Left lung (tissue), 10 donors: Measurements from ENCODE around the gene DEFB129. TPM values are rescaled to one million over a fixed set of nuclear protein-coding genes. Genes with fewer than 3 reads are reported as not detected.
A peak's percentile ranks its signal among the peaks of the same experiment; 100 is the strongest.
"Not testable (repeated sequence)": the region's sequence is repeated elsewhere in the genome, so short reads cannot be mapped to it uniquely, and the experiment has no call there.

Experiments used
- ATAC-seq: fragments of 200-7000 bp; cut with Tn5 transposase; one replicate; pipeline ENCODE4 v1.9.1; 2020; ENCODE audit warnings: moderate library complexity
- DNase-seq, 4 donors: peaks; one replicate each; pipeline ENCODE4 v3.0.0-alpha.2; 2013 to 2020
- H3K27ac ChIP-seq, 2 donors: fragments of 200-600 bp; sonication (generic) in 1 of 2; one replicate each; pipeline versions ENCODE4 v1.5.0 to v1.8.0; 2020 to 2021
- H3K27me3 ChIP-seq, 2 donors: fragments of 200-600 bp; sonication (generic) in 1 of 2; one replicate each; pipeline versions ENCODE4 v1.5.0 to v1.8.0; 2020 to 2021
- H3K36me3 ChIP-seq, 2 donors: fragments of 200-600 bp; sonication (generic) in 1 of 2; one replicate each; pipeline versions ENCODE4 v1.5.0 to v1.8.0; 2020 to 2021
- H3K4me1 ChIP-seq, 2 donors: fragments of 200-600 bp; one replicate each; pipeline ENCODE4 v1.8.0; 2021
- H3K4me3 ChIP-seq, 2 donors: fragments of 200-600 bp; sonication (generic) in 1 of 2; one replicate each; pipeline versions ENCODE4 v1.5.0 to v1.8.0; 2020 to 2021; ENCODE audit warnings: mild to moderate bottlenecking in 1 of 2
- H3K9me3 ChIP-seq, 2 donors: fragments of 200-600 bp; sonication (generic) in 1 of 2; one replicate each; pipeline versions ENCODE4 v1.5.0 to v1.8.0; 2020 to 2021
- CTCF ChIP-seq, 2 donors: fragments of 200-600 bp; sonication (generic) in 1 of 2; IDR thresholded peaks; one replicate each; pipeline versions ENCODE4 v1.5.0 to v1.8.0; 2021; ENCODE audit warnings: antibody characterized with exemption in 2 of 2
- intact Hi-C, 2 donors: fragments of 100-400 bp; cut with DNase I; formaldehyde crosslinking; loops; one replicate each; pipeline versions ENCODE4 v1.11.2 to v1.14.2; 2022
- polyA plus RNA-seq, 6 donors: library from polyadenylated mRNA; unstranded; fragments of 120-200 nt; gene quantifications; one replicate each; pipeline ENCODE4 v1.2.1, GENCODE V29; 2013; ENCODE audit not compliant: insufficient read length in 6 of 6
- total RNA-seq, 2 donors: library from RNA; stranded (reverse); fragmentation: NEBNext Ultra II Directional; extraction: Animal tissue kit (Norgen Biotek cat#: 25700); gene quantifications; one replicate each; pipeline ENCODE4 v1.2.1, GENCODE V29; 2021
- donor health status: DM: no; HTN: yes; CAD: no.
- donor health status: DM: no; HTN: no; CAD: no.

DEFB129 gene
- total and polyA plus RNA-seq, 8 donors: not detected

- no peak for TF ChIP-seq CTCF (IDR thresholded peaks at IDR 0.05)
- no peak for DNase-seq
- peaks cover 0 to 35% of the 10 kb centered on the region in 2 donors for H3K27me3 ChIP-seq
- H3K27ac ChIP-seq: no peak overlapping the region
- no peak for ATAC-seq
- H3K9me3 ChIP-seq: no peaks in the 10 kb centered on the region
- H3K4me3 ChIP-seq: no peak overlapping the region
- intact Hi-C loops: no loop called here
- no peaks in the 10 kb centered on the region for H3K4me1 ChIP-seq
- H3K36me3 ChIP-seq: no peaks in the 10 kb centered on the region
Observed at GRCh38 chr20:215796-216195, 11.3 kb upstream of the DEFB129 start.

GRCh38 chr20:217266-217665, 9.8 kb upstream of the DEFB129 start:
- H3K36me3 ChIP-seq: no peaks in the 10 kb centered on the region
- no peak overlapping the region for H3K27ac ChIP-seq
- ATAC-seq (no peak), DNase-seq (no peak)
- intact Hi-C loops: no loop called here
- H3K9me3 ChIP-seq: no peaks in the 10 kb centered on the region
- H3K4me3 ChIP-seq: no peak overlapping the region
- H3K4me1 ChIP-seq: no peaks in the 10 kb centered on the region
- TF ChIP-seq CTCF (IDR thresholded peaks at IDR 0.05): no peak
- H3K27me3 ChIP-seq: peaks cover 0 to 37% of the 10 kb centered on the region in 2 donors

- Histone ChIP-seq H3K27me3 (peaks cover 0 to 29% of the 10 kb centered on the region in 2 donors), H3K4me1 (no peaks in the 10 kb centered on the region), H3K4me3 (no peak overlapping the region), H3K36me3 (no peaks in the 10 kb centered on the region), H3K9me3 (no peaks in the 10 kb centered on the region), H3K27ac (no peak overlapping the region)
- peak in 1 of 4 donors; percentile 29 for DNase-seq
- TF ChIP-seq CTCF (IDR thresholded peaks at IDR 0.05): peak in 1 of 2 donors; percentile 24
- intact Hi-C loops: no loop called here
- peak; percentile 80 for ATAC-seq
Observed at GRCh38 chr20:219290-220115, 7.6 kb upstream of the DEFB129 start.

GRCh38 chr20:221258-221830, 5.7 kb upstream of the DEFB129 start:
- ATAC-seq: no peak

GRCh38 chr20:225879-226278, 1.2 kb upstream of the DEFB129 start:
- H3K4me1 ChIP-seq, H3K27me3 ChIP-seq, H3K9me3 ChIP-seq, H3K36me3 ChIP-seq, ATAC-seq, H3K4me3 ChIP-seq, H3K27ac ChIP-seq, intact Hi-C loops, DNase-seq: not testable (repeated sequence)

More at GRCh38 chr20:221258-221830, 5.7 kb upstream of the DEFB129 start:
- no peak for TF ChIP-seq CTCF (IDR thresholded peaks at IDR 0.05)
- intact Hi-C loops: no loop called here
- Histone ChIP-seq H3K4me3 (no peak overlapping the region), H3K4me1 (no peaks in the 10 kb centered on the region), H3K27me3 (peaks cover 0 to 29% of the 10 kb centered on the region in 2 donors), H3K9me3 (no peaks in the 10 kb centered on the region), H3K36me3 (no peaks in the 10 kb centered on the region), H3K27ac (no peak overlapping the region)
- no peak for DNase-seq
